Caco-2 (cell line): ENCODE measurements around the gene OBI1. TPM values are rescaled to one million over a fixed set of nuclear protein-coding genes. Genes with fewer than 3 reads are reported as not detected.

Experiments
- BruUV-seq: library from RNA; stranded (reverse); fragments of 400-500 nt; replicated peaks from 2 replicates; lab custom pipeline; 2021; lab: Mats Ljungman, UMichigan
- CTCF ChIA-PET: fragments of 300-600 bp; sonication (Branson Sonifier 250); formaldehyde crosslinking; loops from one replicate; lab custom pipeline; 2022; ENCODE audit warnings: antibody characterized with exemption; lab: Charles Lee
- POLR2A ChIA-PET: fragments of 300-600 bp; sonication (Branson Sonifier 250); formaldehyde crosslinking; loops from one replicate; lab custom pipeline; 2022; ENCODE audit warnings: antibody characterized with exemption; lab: Charles Lee
- DNase-seq, 2 experiments: peaks; one replicate each; pipeline versions ENCODE4 v3.0.0 to v3.0.0-alpha.2; 2020 to 2022
- H3K27me3 ChIP-seq: replicated peaks from 2 replicates; pipeline ENCODE4 v1.6.0; 2011; ENCODE audit warnings: low read length; ENCODE audit not compliant: control insufficient read depth, insufficient read depth
- H3K36me3 ChIP-seq: 2 replicates; pipeline ENCODE4 v1.5.1; 2011; ENCODE audit warnings: low read length; ENCODE audit not compliant: control insufficient read depth, insufficient read depth
- H3K4me1 ChIP-seq: fragments of 250-450 bp; sonication (Bioruptor Pico); 2 replicates; pipeline ENCODE4 v1.5.1; 2020; ENCODE audit warnings: mild to moderate bottlenecking
- H3K4me3 ChIP-seq: 2 replicates; pipeline ENCODE4 v1.5.1; 2011; ENCODE audit warnings: low read depth, mild to moderate bottlenecking, control low read depth, low read length
- H3K9me3 ChIP-seq: fragments of 250-450 bp; sonication (Bioruptor Pico); 2 replicates; pipeline ENCODE4 v1.5.1; 2020; ENCODE audit warnings: mild to moderate bottlenecking, moderate library complexity
- H3K27ac Mint-ChIP-seq: one replicate; pipeline ENCODE4 v1.8.0; 2022; ENCODE audit warnings: mixed read lengths; ENCODE audit not compliant: unreplicated experiment
- H3K27me3 Mint-ChIP-seq: one replicate; pipeline ENCODE4 v1.8.0; 2022; ENCODE audit warnings: mixed read lengths; ENCODE audit not compliant: insufficient read depth, unreplicated experiment
- H3K36me3 Mint-ChIP-seq: one replicate; pipeline ENCODE4 v1.8.0; 2022; ENCODE audit warnings: mild to moderate bottlenecking, mixed read lengths; ENCODE audit not compliant: insufficient read depth, unreplicated experiment
- H3K4me1 Mint-ChIP-seq: one replicate; pipeline ENCODE4 v1.8.0; 2022; ENCODE audit warnings: low read depth, mixed read lengths; ENCODE audit not compliant: unreplicated experiment
- H3K4me3 Mint-ChIP-seq: one replicate; pipeline ENCODE4 v1.8.0; 2022; ENCODE audit warnings: mild to moderate bottlenecking, moderate library complexity, mixed read lengths; ENCODE audit not compliant: unreplicated experiment
- H3K9me3 Mint-ChIP-seq: one replicate; pipeline ENCODE4 v1.8.0; 2022; ENCODE audit warnings: mixed read lengths; ENCODE audit not compliant: unreplicated experiment
- CTCF ChIP-seq, 2 experiments: fragments of 200-600 bp in 1 of 2; IDR thresholded peaks; 1 replicate in 1 of 2; 2 replicates in 1 of 2; pipeline versions ENCODE4 v1.5.1 to v1.8.0; 2011 to 2022; ENCODE audit warnings: antibody characterized with exemption in 1 of 2, control low read depth in 1 of 2, inconsistent platforms in 1 of 2, low read depth in 1 of 2, low read length in 1 of 2, mild to moderate bottlenecking in 1 of 2, moderate library complexity in 1 of 2; ENCODE audit not compliant: insufficient read depth in 1 of 2, severe bottlenecking in 1 of 2, unreplicated experiment in 1 of 2
- intact Hi-C: fragments of 100-400 bp; cut with micrococcal nuclease; formaldehyde crosslinking; loops from one replicate; pipeline ENCODE4 v1.10.0; 2022; ENCODE audit not compliant: unreplicated experiment
- total RNA-seq: library from RNA; stranded (reverse); gene quantifications from 2 replicates; pipeline ENCODE4 v1.2.3, GENCODE V29; 2022

OBI1 gene
- total RNA-seq, 1 experiment from 2014 or later = 19.9 TPM

- intact Hi-C loops = no loop called here
- ChIA-PET POLR2A (no interaction called here), CTCF (no interaction called here)
- no peaks in the 10 kb centered on the region for H3K9me3 ChIP-seq
- H3K36me3 ChIP-seq = no peaks in the 10 kb centered on the region
- H3K4me1 Mint-ChIP-seq = peaks cover 8% of the 10 kb centered on the region
- no peak for DNase-seq
- H3K4me3 Mint-ChIP-seq = no peak overlapping the region
- no peaks in the 10 kb centered on the region for H3K36me3 Mint-ChIP-seq
- no peaks in the 10 kb centered on the region for H3K27me3 ChIP-seq
- peaks cover 25% of the 10 kb centered on the region for H3K27me3 Mint-ChIP-seq
- TF ChIP-seq CTCF (IDR thresholded peaks at IDR 0.05; ENCODE audit: insufficient read depth in 1 of 2, low read depth in 1 of 2, low read length in 1 of 2, severe bottlenecking in 1 of 2, unreplicated experiment in 1 of 2) = no peak
- H3K4me1 ChIP-seq = no peaks in the 10 kb centered on the region
- no peaks in the 10 kb centered on the region for H3K9me3 Mint-ChIP-seq
- no peak overlapping the region for H3K4me3 ChIP-seq
- no TSS peak for BruUV-seq
- no peak overlapping the region for H3K27ac Mint-ChIP-seq
These were observed 65.8 kb downstream of the OBI1 start for GRCh38 chr13:78593129-78593528.

GRCh38 chr13:78592584-78592983, 66.4 kb downstream of the OBI1 start:
- CTCF ChIA-PET = no interaction called here

GRCh38 chr13:78589206-78589605, 69.7 kb downstream of the OBI1 start:
- Histone ChIP-seq H3K27me3 (no peaks in the 10 kb centered on the region), H3K36me3 (no peaks in the 10 kb centered on the region), H3K9me3 (no peaks in the 10 kb centered on the region), H3K4me1 (no peaks in the 10 kb centered on the region), H3K4me3 (no peak overlapping the region)
- ChIA-PET CTCF (no interaction called here), POLR2A (no interaction called here)
- Mint-ChIP-seq H3K27me3 (peaks cover 39% of the 10 kb centered on the region), H3K4me1 (peaks cover 2% of the 10 kb centered on the region), H3K27ac (no peak overlapping the region), H3K4me3 (no peak overlapping the region), H3K9me3 (no peaks in the 10 kb centered on the region), H3K36me3 (no peaks in the 10 kb centered on the region)
- no TSS peak for BruUV-seq
- intact Hi-C loops = no loop called here
- TF ChIP-seq CTCF (IDR thresholded peaks at IDR 0.05; ENCODE audit: insufficient read depth in 1 of 2, low read depth in 1 of 2, low read length in 1 of 2, severe bottlenecking in 1 of 2, unreplicated experiment in 1 of 2) = no peak
- DNase-seq = peak; percentile 64 to 77

More at GRCh38 chr13:78592584-78592983, 66.4 kb downstream of the OBI1 start:
- intact Hi-C loops = no loop called here
- H3K27me3 ChIP-seq = no peaks in the 10 kb centered on the region
- Mint-ChIP-seq H3K9me3 (no peaks in the 10 kb centered on the region), H3K4me3 (no peak overlapping the region), H3K27ac (no peak overlapping the region), H3K27me3 (peaks cover 30% of the 10 kb centered on the region), H3K4me1 (peaks cover 8% of the 10 kb centered on the region), H3K36me3 (no peaks in the 10 kb centered on the region)
- BruUV-seq = no TSS peak
- H3K4me3 ChIP-seq = no peak overlapping the region
- no peaks in the 10 kb centered on the region for H3K4me1 ChIP-seq
- no peak for DNase-seq
- no peak for TF ChIP-seq CTCF (IDR thresholded peaks at IDR 0.05; ENCODE audit: insufficient read depth in 1 of 2, low read depth in 1 of 2, low read length in 1 of 2, severe bottlenecking in 1 of 2, unreplicated experiment in 1 of 2)
- POLR2A ChIA-PET = no interaction called here
- H3K9me3 ChIP-seq = no peaks in the 10 kb centered on the region
- H3K36me3 ChIP-seq = no peaks in the 10 kb centered on the region
